Astrocyte (in vitro differentiated cells and primary cell): ENCODE measurements around the gene POU3F3. TPM values are rescaled to one million over a fixed set of nuclear protein-coding genes. Genes with fewer than 3 reads are reported as not detected.
A peak's percentile ranks its signal among the peaks of the same experiment; 100 is the strongest.

ENCODE experiments used
- DNase-seq: peaks from one replicate; pipeline ENCODE4 v3.0.0-alpha.2; 2010; ENCODE audit warnings: low read depth
- FAIRE-seq: peaks from 2 replicates; lab custom pipeline; 2011; peaks lifted over from hg19 to GRCh38; lab: Jason Lieb, UNC
- H2AFZ ChIP-seq: 2 replicates; pipeline ENCODE4 v1.6.0; 2012; ENCODE audit warnings: low read depth, low read length, inconsistent platforms
- H3K27ac ChIP-seq: 2 replicates; pipeline ENCODE4 v1.5.1; 2011; ENCODE audit warnings: low read depth, low read length, inconsistent platforms
- H3K27me3 ChIP-seq: 2 replicates; pipeline ENCODE4 v1.6.0; 2011; ENCODE audit warnings: low read length, inconsistent platforms; ENCODE audit not compliant: insufficient read depth
- H3K36me3 ChIP-seq: 2 replicates; pipeline ENCODE4 v1.5.1; 2011; ENCODE audit warnings: low read length, inconsistent platforms; ENCODE audit not compliant: insufficient read depth
- H3K4me1 ChIP-seq: 2 replicates; pipeline ENCODE4 v1.5.1; 2011; ENCODE audit warnings: low read length, inconsistent platforms; ENCODE audit not compliant: insufficient read depth
- H3K4me2 ChIP-seq: 2 replicates; pipeline ENCODE4 v1.6.0; 2012; ENCODE audit warnings: low read length, inconsistent platforms
- H3K4me3 ChIP-seq: 2 replicates; pipeline ENCODE4 v1.5.1; 2011; ENCODE audit warnings: low read depth, mild to moderate bottlenecking, low read length, inconsistent platforms; ENCODE audit not compliant: insufficient read depth
- H3K79me2 ChIP-seq: 2 replicates; pipeline ENCODE4 v1.6.0; 2012; ENCODE audit warnings: mild to moderate bottlenecking, low read length, inconsistent platforms; ENCODE audit not compliant: insufficient read depth
- H3K9ac ChIP-seq: 2 replicates; pipeline ENCODE4 v1.6.0; 2012; ENCODE audit warnings: mild to moderate bottlenecking, low read length, inconsistent platforms
- H3K9me3 ChIP-seq: 2 replicates; pipeline ENCODE4 v1.5.1; 2012; ENCODE audit warnings: low read depth, mild to moderate bottlenecking, low read length, inconsistent platforms; ENCODE audit not compliant: insufficient read depth
- H4K20me1 ChIP-seq: 2 replicates; pipeline ENCODE4 v1.6.0; 2012; ENCODE audit warnings: low read length, inconsistent platforms; ENCODE audit not compliant: insufficient read depth
- H3K27ac Mint-ChIP-seq: one replicate; pipeline ENCODE4 v1.8.0; 2021; ENCODE audit warnings: mild to moderate bottlenecking, mixed read lengths; ENCODE audit not compliant: unreplicated experiment
- H3K27me3 Mint-ChIP-seq: one replicate; pipeline ENCODE4 v1.8.0; 2021; ENCODE audit warnings: low read depth, mixed read lengths; ENCODE audit not compliant: unreplicated experiment
- H3K36me3 Mint-ChIP-seq: one replicate; pipeline ENCODE4 v1.8.0; 2021; ENCODE audit warnings: low read depth, mixed read lengths; ENCODE audit not compliant: unreplicated experiment
- H3K4me1 Mint-ChIP-seq: one replicate; pipeline ENCODE4 v1.8.0; 2021; ENCODE audit warnings: low read depth, mixed read lengths; ENCODE audit not compliant: unreplicated experiment
- H3K4me3 Mint-ChIP-seq: one replicate; pipeline ENCODE4 v1.8.0; 2021; ENCODE audit warnings: mild to moderate bottlenecking, moderate library complexity, mixed read lengths; ENCODE audit not compliant: unreplicated experiment
- H3K9me3 Mint-ChIP-seq: one replicate; pipeline ENCODE4 v1.8.0; 2021; ENCODE audit warnings: mild to moderate bottlenecking, mixed read lengths; ENCODE audit not compliant: unreplicated experiment
- EZH2 ChIP-seq: IDR thresholded peaks from 2 replicates; pipeline ENCODE4 v1.6.1; 2012; ENCODE audit warnings: mild to moderate bottlenecking, low read length, inconsistent platforms; ENCODE audit not compliant: insufficient read depth
- total RNA-seq: library from RNA; stranded (reverse); gene quantifications from 2 replicates; pipeline ENCODE4 v1.2.1, GENCODE V29; 2021
- TF ChIP-seq, protein P1 (sequence below): IDR thresholded peaks from 2 replicates; pipeline ENCODE4 v1.5.1; 2011; ENCODE audit warnings: low read depth, mild to moderate bottlenecking, inconsistent platforms, low read length, moderate library complexity; ENCODE audit not compliant: insufficient read depth

The POU3F3 gene
- total RNA-seq, 1 donor from 2014 or later = 0.09 TPM

- H3K27me3 Mint-ChIP-seq = peaks cover 50% of the 10 kb centered on the region
Measured at GRCh38 chr2:104841744-104842143, 12.2 kb upstream of the POU3F3 start.

DNA sequence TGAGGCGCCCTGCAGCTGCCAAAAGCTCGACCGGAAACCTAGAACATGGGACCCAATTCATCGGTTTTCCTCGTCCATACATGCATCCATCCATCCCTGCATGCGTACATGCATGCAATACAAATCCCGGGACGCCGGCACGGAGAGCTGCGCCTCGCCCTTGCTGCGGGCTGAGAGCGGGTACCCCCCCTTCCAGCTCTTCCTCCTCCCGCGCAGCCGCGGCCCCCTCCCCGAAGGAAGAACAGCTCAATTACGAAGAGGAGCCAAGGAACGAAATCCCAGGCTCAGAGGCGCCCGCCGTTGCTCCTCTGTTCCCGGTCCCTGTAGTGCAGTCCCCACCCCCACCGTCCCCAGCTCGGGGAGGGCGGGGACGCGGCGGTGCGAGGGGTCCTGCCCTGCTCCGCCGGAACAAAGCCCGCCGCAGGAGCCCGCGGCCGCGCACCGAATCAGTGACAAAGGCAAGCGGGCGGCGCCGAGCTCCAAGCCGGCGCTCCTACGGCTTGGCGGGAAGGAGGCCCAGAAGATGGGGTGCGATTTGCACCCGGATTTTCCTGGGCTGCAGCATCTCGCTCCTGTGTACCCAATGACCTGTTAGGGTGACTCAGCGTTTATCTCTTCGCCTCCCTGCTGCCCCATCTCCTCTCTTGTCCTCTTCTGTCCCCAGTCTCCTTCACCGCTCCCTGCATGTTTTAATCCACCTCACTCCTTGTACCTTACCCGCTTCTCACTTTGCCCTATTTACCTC, 8.9 kb upstream of the POU3F3 start:
- no peaks in the 10 kb centered on the region for H3K9me3 ChIP-seq
- peak; percentile 61 for TF ChIP-seq EZH2
- TF ChIP-seq, protein P1, sequence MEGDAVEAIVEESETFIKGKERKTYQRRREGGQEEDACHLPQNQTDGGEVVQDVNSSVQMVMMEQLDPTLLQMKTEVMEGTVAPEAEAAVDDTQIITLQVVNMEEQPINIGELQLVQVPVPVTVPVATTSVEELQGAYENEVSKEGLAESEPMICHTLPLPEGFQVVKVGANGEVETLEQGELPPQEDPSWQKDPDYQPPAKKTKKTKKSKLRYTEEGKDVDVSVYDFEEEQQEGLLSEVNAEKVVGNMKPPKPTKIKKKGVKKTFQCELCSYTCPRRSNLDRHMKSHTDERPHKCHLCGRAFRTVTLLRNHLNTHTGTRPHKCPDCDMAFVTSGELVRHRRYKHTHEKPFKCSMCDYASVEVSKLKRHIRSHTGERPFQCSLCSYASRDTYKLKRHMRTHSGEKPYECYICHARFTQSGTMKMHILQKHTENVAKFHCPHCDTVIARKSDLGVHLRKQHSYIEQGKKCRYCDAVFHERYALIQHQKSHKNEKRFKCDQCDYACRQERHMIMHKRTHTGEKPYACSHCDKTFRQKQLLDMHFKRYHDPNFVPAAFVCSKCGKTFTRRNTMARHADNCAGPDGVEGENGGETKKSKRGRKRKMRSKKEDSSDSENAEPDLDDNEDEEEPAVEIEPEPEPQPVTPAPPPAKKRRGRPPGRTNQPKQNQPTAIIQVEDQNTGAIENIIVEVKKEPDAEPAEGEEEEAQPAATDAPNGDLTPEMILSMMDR = no peak
- H3K79me2 ChIP-seq = peaks cover 55% of the 10 kb centered on the region
- Mint-ChIP-seq H3K4me1 (peaks cover 8% of the 10 kb centered on the region), H3K4me3 (peak overlapping the region; percentile 66), H3K36me3 (no peaks in the 10 kb centered on the region), H3K9me3 (no peaks in the 10 kb centered on the region), H3K27ac (peak overlapping the region; percentile 42), H3K27me3 (peaks cover 76% of the 10 kb centered on the region)
- H3K4me1 ChIP-seq = peaks cover 31% of the 10 kb centered on the region
- peak overlapping the region; percentile 98 for H3K4me2 ChIP-seq
- peak overlapping the region; percentile 59 for H2AFZ ChIP-seq
- peaks cover 32% of the 10 kb centered on the region for H3K27me3 ChIP-seq
- no peaks in the 10 kb centered on the region for H4K20me1 ChIP-seq
- no peak for DNase-seq
- no peak for FAIRE-seq
- peak overlapping the region; percentile 81 for H3K9ac ChIP-seq
- peak overlapping the region; percentile 62 for H3K4me3 ChIP-seq
- H3K36me3 ChIP-seq = no peaks in the 10 kb centered on the region
- peak overlapping the region; percentile 60 for H3K27ac ChIP-seq

More at GRCh38 chr2:104841744-104842143, 12.2 kb upstream of the POU3F3 start:
- Histone ChIP-seq H4K20me1 (no peaks in the 10 kb centered on the region), H3K36me3 (no peaks in the 10 kb centered on the region), H3K4me1 (peaks cover 20% of the 10 kb centered on the region), H3K4me2 (peak overlapping the region; percentile 98), H2AFZ (no peak overlapping the region), H3K27me3 (peaks cover 15% of the 10 kb centered on the region), H3K27ac (no peak overlapping the region), H3K4me3 (peak overlapping the region; percentile 62), H3K9me3 (no peaks in the 10 kb centered on the region), H3K9ac (peak overlapping the region; percentile 81), H3K79me2 (peaks cover 51% of the 10 kb centered on the region)
- FAIRE-seq (no peak), DNase-seq (no peak)
- Mint-ChIP-seq H3K27ac (no peak overlapping the region), H3K9me3 (no peaks in the 10 kb centered on the region), H3K4me3 (peak overlapping the region; percentile 78), H3K36me3 (no peaks in the 10 kb centered on the region), H3K4me1 (peaks cover 8% of the 10 kb centered on the region)
- TF ChIP-seq EZH2 = no peak
- TF ChIP-seq, protein P1 = no peak

DNA sequence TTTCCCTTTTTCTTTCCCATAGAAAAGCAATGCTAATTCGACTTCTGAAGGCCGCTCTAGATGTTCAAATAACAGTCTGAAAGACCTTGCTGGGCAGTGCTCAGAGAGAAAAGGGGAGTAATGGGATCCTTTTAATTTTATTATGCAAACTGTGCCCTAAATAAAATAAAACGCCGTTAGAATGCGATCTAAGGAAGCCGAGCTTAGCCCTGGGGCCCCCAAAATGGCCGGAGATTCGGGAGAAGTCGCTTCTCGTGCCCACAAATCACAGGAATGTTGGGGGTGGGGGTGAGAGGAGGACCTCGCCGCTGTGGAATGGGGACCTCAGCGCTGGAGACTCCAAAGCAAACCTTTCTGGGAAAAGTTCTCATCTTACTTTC, 8.4 kb upstream of the POU3F3 start:
- peak overlapping the region; percentile 60 for H3K27ac ChIP-seq
- H3K36me3 ChIP-seq = no peaks in the 10 kb centered on the region
- peak overlapping the region; percentile 62 for H3K4me3 ChIP-seq

More for the DNA sequence above, 8.4 kb upstream of the POU3F3 start:
- Mint-ChIP-seq H3K4me3 (peak overlapping the region; percentile 64), H3K4me1 (peaks cover 8% of the 10 kb centered on the region), H3K27me3 (peaks cover 82% of the 10 kb centered on the region), H3K36me3 (no peaks in the 10 kb centered on the region), H3K9me3 (no peaks in the 10 kb centered on the region), H3K27ac (peak overlapping the region; percentile 42)
- Histone ChIP-seq H3K9ac (peak overlapping the region; percentile 81), H3K9me3 (no peaks in the 10 kb centered on the region), H3K79me2 (peaks cover 54% of the 10 kb centered on the region), H3K27me3 (peaks cover 36% of the 10 kb centered on the region), H4K20me1 (no peaks in the 10 kb centered on the region), H2AFZ (peak overlapping the region; percentile 59), H3K4me2 (peak overlapping the region; percentile 98), H3K4me1 (peaks cover 32% of the 10 kb centered on the region)
- no peak for FAIRE-seq
- no peak for DNase-seq
- TF ChIP-seq, protein P1 = no peak
- TF ChIP-seq EZH2 = no peak
